ENCODE results near the gene TIPIN. TPM values are rescaled to one million over a fixed set of nuclear protein-coding genes. Genes with fewer than 3 reads are reported as not detected.

TIPIN gene
- total RNA-seq, 4 donors from 2014 or later = 2.9 to 9.1 (median 4.3) TPM

Small RNA genes within 50 kb of the gene (small RNA-seq; reads per million reads assigned to genes)
- 0 reads per million in 4 donors for gene RF00019
- 1.5 to 4.4 (median 2.4) reads per million in 4 donors for gene SCARNA14

Other genes starting within 250 kb of the TIPIN start
- gene MEGF11, start 102.9 kb downstream of the TIPIN start, total RNA-seq = under 1 TPM in 1 of 4 donors, not detected in 3; 0.08 TPM
- gene DIS3L, start 63.1 kb downstream of the TIPIN start, total RNA-seq = 10 to 100 TPM; 33.9 to 40.0 (median 35.2) TPM
- 10 to 100 TPM; 27.7 to 47.1 (median 39.6) TPM for gene MAP2K1, start 30.2 kb upstream of the TIPIN start, total RNA-seq
- gene SNAPC5, start 141.1 kb upstream of the TIPIN start, total RNA-seq = 10 to 100 TPM; 33.9 to 66.9 (median 44.1) TPM
- gene RPL4, start 148.2 kb upstream of the TIPIN start, total RNA-seq = 1,000 to 10,000 TPM; 3,015 to 4,496 (median 4,021) TPM
- gene ZWILCH, start 148.6 kb upstream of the TIPIN start, total RNA-seq = 1 to 10 TPM; 2.0 to 6.0 (median 2.9) TPM
- gene LCTL, start 209.3 kb upstream of the TIPIN start, total RNA-seq = not detected

Measured in gastroesophageal sphincter (tissue), 4 donors.